WTC11 (cell line): ENCODE results near the gene MVP. TPM values are rescaled to one million over a fixed set of nuclear protein-coding genes. Genes with fewer than 3 reads are reported as not detected.

ENCODE experiments used
- ATAC-seq: fragments of 200-7000 bp; cut with Tn5 transposase; 2 replicates; pipeline ENCODE4 v1.10.0; 2021; ENCODE audit warnings: mild to moderate bottlenecking, moderate library complexity
- CTCF ChIA-PET: fragments of 300-600 bp; sonication (Branson Sonifier 250); formaldehyde crosslinking; loops from one replicate; lab custom pipeline; 2021; ENCODE audit warnings: antibody characterized with exemption; lab: Charles Lee
- POLR2A ChIA-PET: fragments of 350-600 bp; sonication (Branson Sonifier 250); formaldehyde crosslinking; loops from one replicate; lab custom pipeline; 2021; ENCODE audit warnings: antibody characterized with exemption; lab: Charles Lee
- DNase-seq: peaks from one replicate; pipeline ENCODE4 v3.0.0; 2021; ENCODE audit warnings: low spot score
- H3K27ac Mint-ChIP-seq: 2 replicates; pipeline ENCODE4 v1.8.0; 2021; ENCODE audit warnings: mixed read lengths
- H3K27me3 Mint-ChIP-seq: 2 replicates; pipeline ENCODE4 v1.8.0; 2021; ENCODE audit warnings: low read depth, mild to moderate bottlenecking, moderate library complexity, mixed read lengths
- H3K36me3 Mint-ChIP-seq: 2 replicates; pipeline ENCODE4 v1.8.0; 2021; ENCODE audit warnings: mixed read lengths
- H3K4me1 Mint-ChIP-seq: 2 replicates; pipeline ENCODE4 v1.8.0; 2022; ENCODE audit warnings: mixed read lengths
- H3K4me3 Mint-ChIP-seq: 2 replicates; pipeline ENCODE4 v1.8.0; 2021; ENCODE audit warnings: mild to moderate bottlenecking, moderate library complexity, mixed read lengths
- H3K9me3 Mint-ChIP-seq: 2 replicates; pipeline ENCODE4 v1.8.0; 2021; ENCODE audit warnings: mixed read lengths
- ATF1 ChIP-seq: sonication (generic); formaldehyde crosslinking; IDR thresholded peaks from 2 replicates; pipeline ENCODE4 v1.8.1; 2023; ENCODE audit warnings: mild to moderate bottlenecking, moderate library complexity, missing genetic modification reagents
- CREM ChIP-seq: sonication (generic); formaldehyde crosslinking; IDR thresholded peaks from 2 replicates; pipeline ENCODE4 v1.8.1; 2022; ENCODE audit warnings: mild to moderate bottlenecking, missing genetic modification reagents, moderate library complexity
- FOXJ3 ChIP-seq: sonication (generic); formaldehyde crosslinking; IDR thresholded peaks from 2 replicates; pipeline ENCODE4 v1.9.0; 2021; ENCODE audit warnings: missing genetic modification reagents, mild to moderate bottlenecking, borderline replicate concordance
- GTF2I ChIP-seq: fragments of 250-450 bp; sonication (Bioruptor Pico); conservative IDR thresholded peaks from 2 replicates; pipeline ENCODE4 v1.4.0; 2021; ENCODE audit warnings: mild to moderate bottlenecking
- JAZF1 ChIP-seq: fragments of 250-450 bp; sonication (Bioruptor Pico); IDR thresholded peaks from 2 replicates; pipeline ENCODE4 v1.9.0; 2021; ENCODE audit warnings: moderate library complexity, mild to moderate bottlenecking, inconsistent platforms
- JUN ChIP-seq: sonication (generic); formaldehyde crosslinking; IDR thresholded peaks from 2 replicates; pipeline ENCODE4 v1.8.0; 2023; ENCODE audit warnings: mild to moderate bottlenecking, missing genetic modification reagents
- NR1H2 ChIP-seq: sonication (generic); formaldehyde crosslinking; IDR thresholded peaks from 2 replicates; pipeline ENCODE4 v1.9.0; 2021; ENCODE audit warnings: mild to moderate bottlenecking, moderate library complexity, missing genetic modification reagents
- NR3C1 ChIP-seq: sonication (generic); formaldehyde crosslinking; conservative IDR thresholded peaks from 2 replicates; pipeline ENCODE4 v1.8.1; 2023; ENCODE audit warnings: low read depth, mild to moderate bottlenecking, missing genetic modification reagents
- TEAD1 ChIP-seq: sonication (generic); formaldehyde crosslinking; IDR thresholded peaks from 2 replicates; pipeline ENCODE4 v1.8.0; 2022; ENCODE audit warnings: mild to moderate bottlenecking, missing genetic modification reagents
- ZBTB21 ChIP-seq: sonication (generic); formaldehyde crosslinking; IDR thresholded peaks from 2 replicates; pipeline ENCODE4 v1.8.1; 2023; ENCODE audit warnings: mild to moderate bottlenecking, missing genetic modification reagents, borderline replicate concordance
- ZNF219 ChIP-seq: sonication (generic); formaldehyde crosslinking; IDR thresholded peaks from 2 replicates; pipeline ENCODE4 v1.8.0; 2023; ENCODE audit warnings: missing genetic modification reagents, mild to moderate bottlenecking, borderline replicate concordance
- ZNF317 ChIP-seq: sonication (generic); formaldehyde crosslinking; IDR thresholded peaks from 2 replicates; pipeline ENCODE4 v1.8.1; 2023; ENCODE audit warnings: low read depth, mild to moderate bottlenecking, moderate library complexity, missing genetic modification reagents, borderline replicate concordance
- total RNA-seq: library from RNA; stranded (reverse); gene quantifications from 3 replicates; pipeline ENCODE4 v1.2.3, GENCODE V29; 2021
- TF ChIP-seq, protein P1 (sequence below): sonication (generic); formaldehyde crosslinking; IDR thresholded peaks from 2 replicates; pipeline ENCODE4 v1.8.0; 2023; ENCODE audit warnings: missing genetic modification reagents, mild to moderate bottlenecking, borderline replicate concordance
- TF ChIP-seq, protein P2 (sequence below): fragments of 250-450 bp; sonication (Bioruptor Pico); IDR thresholded peaks from 2 replicates; pipeline ENCODE4 v1.9.0; 2021; ENCODE audit warnings: mild to moderate bottlenecking, borderline replicate concordance
- TF ChIP-seq, protein P3 (sequence below): fragments of 200-600 bp; IDR thresholded peaks from 2 replicates; pipeline ENCODE4 v1.8.0; 2022; ENCODE audit warnings: antibody characterized with exemption
- TF ChIP-seq, protein P4 (sequence below): sonication (generic); formaldehyde crosslinking; IDR thresholded peaks from 2 replicates; pipeline ENCODE4 v1.8.1; 2023; ENCODE audit warnings: mild to moderate bottlenecking, missing genetic modification reagents, borderline replicate concordance
- TF ChIP-seq, protein P5 (sequence below): sonication (generic); formaldehyde crosslinking; IDR thresholded peaks from 2 replicates; pipeline ENCODE4 v1.8.0; 2022; ENCODE audit warnings: missing genetic modification reagents

Gene MVP
- total RNA-seq, 1 experiment from 2014 or later, result 10.8 TPM

DNA sequence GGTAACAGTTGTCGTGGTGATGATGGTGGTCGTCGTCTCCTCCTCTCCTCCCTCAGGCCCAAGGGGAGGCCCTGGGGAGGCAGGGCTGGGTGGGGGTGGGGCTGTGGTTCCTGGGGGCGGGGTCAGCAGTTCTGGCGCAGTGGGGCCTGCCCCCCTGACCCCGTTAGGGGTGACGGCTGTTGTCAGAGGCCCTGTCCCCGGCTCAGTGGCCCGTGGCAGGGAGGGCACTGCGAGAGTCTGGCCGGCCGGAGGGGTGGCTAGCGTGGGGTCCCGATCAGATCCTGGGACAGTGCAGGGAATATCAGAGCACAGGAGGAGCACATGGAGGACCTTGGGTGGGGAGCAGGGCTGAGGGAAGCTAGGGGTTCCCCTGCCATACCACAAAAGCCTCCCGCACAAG, 76.6 kb downstream of the MVP start:
- POLR2A ChIA-PET, result no interaction called here
- ATAC-seq, result no peak

DNA sequence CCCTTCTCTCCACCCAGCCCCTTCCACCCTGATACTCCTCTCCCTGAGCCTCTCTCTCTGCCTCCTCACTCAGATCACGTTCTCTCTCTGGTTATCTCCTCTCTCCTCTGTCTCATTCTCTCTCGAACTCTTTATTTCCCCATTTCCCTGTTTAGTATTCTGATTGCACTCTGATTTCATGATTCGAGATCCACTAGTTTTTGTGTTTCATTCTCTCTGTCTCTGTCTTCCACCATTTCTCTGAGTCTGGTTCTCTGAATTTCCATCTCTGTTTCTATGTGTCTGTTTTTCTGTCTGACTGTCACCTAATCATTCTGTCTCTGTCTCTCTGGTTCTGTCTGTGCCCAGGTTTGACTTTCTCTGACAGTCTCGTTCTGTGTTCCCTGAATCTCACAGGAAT, 77.1 kb downstream of the MVP start:
- ATAC-seq, result no peak
- ChIA-PET POLR2A (no interaction called here), CTCF (no interaction called here)
- H3K4me1 Mint-ChIP-seq, result peaks cover 33% of the 10 kb centered on the region
- H3K9me3 Mint-ChIP-seq, result no peaks in the 10 kb centered on the region
- H3K27ac Mint-ChIP-seq, result no peak overlapping the region; the same call in 1 of the 2 replicates
- no peaks in the 10 kb centered on the region for H3K27me3 Mint-ChIP-seq
- H3K36me3 Mint-ChIP-seq, result peaks cover 11% of the 10 kb centered on the region; the same call in 1 of the 2 replicates
- DNase-seq, result no peak
- H3K4me3 Mint-ChIP-seq, result no peak overlapping the region
- no peak for TF ChIP-seq ATF1 (CRISPR knock-in tag)
- TF ChIP-seq FOXJ3 (CRISPR knock-in tag), result no peak
- no peak for TF ChIP-seq ZNF219 (CRISPR knock-in tag)
- TF ChIP-seq, protein P1, sequence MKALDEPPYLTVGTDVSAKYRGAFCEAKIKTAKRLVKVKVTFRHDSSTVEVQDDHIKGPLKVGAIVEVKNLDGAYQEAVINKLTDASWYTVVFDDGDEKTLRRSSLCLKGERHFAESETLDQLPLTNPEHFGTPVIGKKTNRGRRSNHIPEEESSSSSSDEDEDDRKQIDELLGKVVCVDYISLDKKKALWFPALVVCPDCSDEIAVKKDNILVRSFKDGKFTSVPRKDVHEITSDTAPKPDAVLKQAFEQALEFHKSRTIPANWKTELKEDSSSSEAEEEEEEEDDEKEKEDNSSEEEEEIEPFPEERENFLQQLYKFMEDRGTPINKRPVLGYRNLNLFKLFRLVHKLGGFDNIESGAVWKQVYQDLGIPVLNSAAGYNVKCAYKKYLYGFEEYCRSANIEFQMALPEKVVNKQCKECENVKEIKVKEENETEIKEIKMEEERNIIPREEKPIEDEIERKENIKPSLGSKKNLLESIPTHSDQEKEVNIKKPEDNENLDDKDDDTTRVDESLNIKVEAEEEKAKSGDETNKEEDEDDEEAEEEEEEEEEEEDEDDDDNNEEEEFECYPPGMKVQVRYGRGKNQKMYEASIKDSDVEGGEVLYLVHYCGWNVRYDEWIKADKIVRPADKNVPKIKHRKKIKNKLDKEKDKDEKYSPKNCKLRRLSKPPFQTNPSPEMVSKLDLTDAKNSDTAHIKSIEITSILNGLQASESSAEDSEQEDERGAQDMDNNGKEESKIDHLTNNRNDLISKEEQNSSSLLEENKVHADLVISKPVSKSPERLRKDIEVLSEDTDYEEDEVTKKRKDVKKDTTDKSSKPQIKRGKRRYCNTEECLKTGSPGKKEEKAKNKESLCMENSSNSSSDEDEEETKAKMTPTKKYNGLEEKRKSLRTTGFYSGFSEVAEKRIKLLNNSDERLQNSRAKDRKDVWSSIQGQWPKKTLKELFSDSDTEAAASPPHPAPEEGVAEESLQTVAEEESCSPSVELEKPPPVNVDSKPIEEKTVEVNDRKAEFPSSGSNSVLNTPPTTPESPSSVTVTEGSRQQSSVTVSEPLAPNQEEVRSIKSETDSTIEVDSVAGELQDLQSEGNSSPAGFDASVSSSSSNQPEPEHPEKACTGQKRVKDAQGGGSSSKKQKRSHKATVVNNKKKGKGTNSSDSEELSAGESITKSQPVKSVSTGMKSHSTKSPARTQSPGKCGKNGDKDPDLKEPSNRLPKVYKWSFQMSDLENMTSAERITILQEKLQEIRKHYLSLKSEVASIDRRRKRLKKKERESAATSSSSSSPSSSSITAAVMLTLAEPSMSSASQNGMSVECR (CRISPR knock-in tag), result no peak
- no peak for TF ChIP-seq JUN
- TF ChIP-seq TEAD1, result no peak
- TF ChIP-seq, protein P2, sequence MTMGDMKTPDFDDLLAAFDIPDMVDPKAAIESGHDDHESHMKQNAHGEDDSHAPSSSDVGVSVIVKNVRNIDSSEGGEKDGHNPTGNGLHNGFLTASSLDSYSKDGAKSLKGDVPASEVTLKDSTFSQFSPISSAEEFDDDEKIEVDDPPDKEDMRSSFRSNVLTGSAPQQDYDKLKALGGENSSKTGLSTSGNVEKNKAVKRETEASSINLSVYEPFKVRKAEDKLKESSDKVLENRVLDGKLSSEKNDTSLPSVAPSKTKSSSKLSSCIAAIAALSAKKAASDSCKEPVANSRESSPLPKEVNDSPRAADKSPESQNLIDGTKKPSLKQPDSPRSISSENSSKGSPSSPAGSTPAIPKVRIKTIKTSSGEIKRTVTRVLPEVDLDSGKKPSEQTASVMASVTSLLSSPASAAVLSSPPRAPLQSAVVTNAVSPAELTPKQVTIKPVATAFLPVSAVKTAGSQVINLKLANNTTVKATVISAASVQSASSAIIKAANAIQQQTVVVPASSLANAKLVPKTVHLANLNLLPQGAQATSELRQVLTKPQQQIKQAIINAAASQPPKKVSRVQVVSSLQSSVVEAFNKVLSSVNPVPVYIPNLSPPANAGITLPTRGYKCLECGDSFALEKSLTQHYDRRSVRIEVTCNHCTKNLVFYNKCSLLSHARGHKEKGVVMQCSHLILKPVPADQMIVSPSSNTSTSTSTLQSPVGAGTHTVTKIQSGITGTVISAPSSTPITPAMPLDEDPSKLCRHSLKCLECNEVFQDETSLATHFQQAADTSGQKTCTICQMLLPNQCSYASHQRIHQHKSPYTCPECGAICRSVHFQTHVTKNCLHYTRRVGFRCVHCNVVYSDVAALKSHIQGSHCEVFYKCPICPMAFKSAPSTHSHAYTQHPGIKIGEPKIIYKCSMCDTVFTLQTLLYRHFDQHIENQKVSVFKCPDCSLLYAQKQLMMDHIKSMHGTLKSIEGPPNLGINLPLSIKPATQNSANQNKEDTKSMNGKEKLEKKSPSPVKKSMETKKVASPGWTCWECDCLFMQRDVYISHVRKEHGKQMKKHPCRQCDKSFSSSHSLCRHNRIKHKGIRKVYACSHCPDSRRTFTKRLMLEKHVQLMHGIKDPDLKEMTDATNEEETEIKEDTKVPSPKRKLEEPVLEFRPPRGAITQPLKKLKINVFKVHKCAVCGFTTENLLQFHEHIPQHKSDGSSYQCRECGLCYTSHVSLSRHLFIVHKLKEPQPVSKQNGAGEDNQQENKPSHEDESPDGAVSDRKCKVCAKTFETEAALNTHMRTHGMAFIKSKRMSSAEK (CRISPR knock-in tag), result no peak
- no peak for TF ChIP-seq NR1H2
- no peak for TF ChIP-seq GTF2I (CRISPR knock-in tag)
- TF ChIP-seq ZNF317, result no peak
- TF ChIP-seq, protein P3, sequence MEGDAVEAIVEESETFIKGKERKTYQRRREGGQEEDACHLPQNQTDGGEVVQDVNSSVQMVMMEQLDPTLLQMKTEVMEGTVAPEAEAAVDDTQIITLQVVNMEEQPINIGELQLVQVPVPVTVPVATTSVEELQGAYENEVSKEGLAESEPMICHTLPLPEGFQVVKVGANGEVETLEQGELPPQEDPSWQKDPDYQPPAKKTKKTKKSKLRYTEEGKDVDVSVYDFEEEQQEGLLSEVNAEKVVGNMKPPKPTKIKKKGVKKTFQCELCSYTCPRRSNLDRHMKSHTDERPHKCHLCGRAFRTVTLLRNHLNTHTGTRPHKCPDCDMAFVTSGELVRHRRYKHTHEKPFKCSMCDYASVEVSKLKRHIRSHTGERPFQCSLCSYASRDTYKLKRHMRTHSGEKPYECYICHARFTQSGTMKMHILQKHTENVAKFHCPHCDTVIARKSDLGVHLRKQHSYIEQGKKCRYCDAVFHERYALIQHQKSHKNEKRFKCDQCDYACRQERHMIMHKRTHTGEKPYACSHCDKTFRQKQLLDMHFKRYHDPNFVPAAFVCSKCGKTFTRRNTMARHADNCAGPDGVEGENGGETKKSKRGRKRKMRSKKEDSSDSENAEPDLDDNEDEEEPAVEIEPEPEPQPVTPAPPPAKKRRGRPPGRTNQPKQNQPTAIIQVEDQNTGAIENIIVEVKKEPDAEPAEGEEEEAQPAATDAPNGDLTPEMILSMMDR, result no peak
- TF ChIP-seq, protein P4, sequence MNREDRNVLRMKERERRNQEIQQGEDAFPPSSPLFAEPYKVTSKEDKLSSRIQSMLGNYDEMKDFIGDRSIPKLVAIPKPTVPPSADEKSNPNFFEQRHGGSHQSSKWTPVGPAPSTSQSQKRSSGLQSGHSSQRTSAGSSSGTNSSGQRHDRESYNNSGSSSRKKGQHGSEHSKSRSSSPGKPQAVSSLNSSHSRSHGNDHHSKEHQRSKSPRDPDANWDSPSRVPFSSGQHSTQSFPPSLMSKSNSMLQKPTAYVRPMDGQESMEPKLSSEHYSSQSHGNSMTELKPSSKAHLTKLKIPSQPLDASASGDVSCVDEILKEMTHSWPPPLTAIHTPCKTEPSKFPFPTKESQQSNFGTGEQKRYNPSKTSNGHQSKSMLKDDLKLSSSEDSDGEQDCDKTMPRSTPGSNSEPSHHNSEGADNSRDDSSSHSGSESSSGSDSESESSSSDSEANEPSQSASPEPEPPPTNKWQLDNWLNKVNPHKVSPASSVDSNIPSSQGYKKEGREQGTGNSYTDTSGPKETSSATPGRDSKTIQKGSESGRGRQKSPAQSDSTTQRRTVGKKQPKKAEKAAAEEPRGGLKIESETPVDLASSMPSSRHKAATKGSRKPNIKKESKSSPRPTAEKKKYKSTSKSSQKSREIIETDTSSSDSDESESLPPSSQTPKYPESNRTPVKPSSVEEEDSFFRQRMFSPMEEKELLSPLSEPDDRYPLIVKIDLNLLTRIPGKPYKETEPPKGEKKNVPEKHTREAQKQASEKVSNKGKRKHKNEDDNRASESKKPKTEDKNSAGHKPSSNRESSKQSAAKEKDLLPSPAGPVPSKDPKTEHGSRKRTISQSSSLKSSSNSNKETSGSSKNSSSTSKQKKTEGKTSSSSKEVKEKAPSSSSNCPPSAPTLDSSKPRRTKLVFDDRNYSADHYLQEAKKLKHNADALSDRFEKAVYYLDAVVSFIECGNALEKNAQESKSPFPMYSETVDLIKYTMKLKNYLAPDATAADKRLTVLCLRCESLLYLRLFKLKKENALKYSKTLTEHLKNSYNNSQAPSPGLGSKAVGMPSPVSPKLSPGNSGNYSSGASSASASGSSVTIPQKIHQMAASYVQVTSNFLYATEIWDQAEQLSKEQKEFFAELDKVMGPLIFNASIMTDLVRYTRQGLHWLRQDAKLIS (CRISPR knock-in tag), result no peak

More for the DNA sequence above, 76.6 kb downstream of the MVP start:
- Mint-ChIP-seq H3K27ac (no peak overlapping the region), H3K4me1 (peaks cover 35% of the 10 kb centered on the region), H3K4me3 (no peak overlapping the region), H3K36me3 (peaks cover 11% of the 10 kb centered on the region; the same call in 1 of the 2 replicates), H3K27me3 (no peaks in the 10 kb centered on the region), H3K9me3 (no peaks in the 10 kb centered on the region)
- no peak for DNase-seq
- CTCF ChIA-PET, result no interaction called here
- TF ChIP-seq CREM (CRISPR knock-in tag) (no peak), ZBTB21 (CRISPR knock-in tag) (no peak), JAZF1 (CRISPR knock-in tag) (no peak), NR3C1 (no peak)
- TF ChIP-seq, protein P5, sequence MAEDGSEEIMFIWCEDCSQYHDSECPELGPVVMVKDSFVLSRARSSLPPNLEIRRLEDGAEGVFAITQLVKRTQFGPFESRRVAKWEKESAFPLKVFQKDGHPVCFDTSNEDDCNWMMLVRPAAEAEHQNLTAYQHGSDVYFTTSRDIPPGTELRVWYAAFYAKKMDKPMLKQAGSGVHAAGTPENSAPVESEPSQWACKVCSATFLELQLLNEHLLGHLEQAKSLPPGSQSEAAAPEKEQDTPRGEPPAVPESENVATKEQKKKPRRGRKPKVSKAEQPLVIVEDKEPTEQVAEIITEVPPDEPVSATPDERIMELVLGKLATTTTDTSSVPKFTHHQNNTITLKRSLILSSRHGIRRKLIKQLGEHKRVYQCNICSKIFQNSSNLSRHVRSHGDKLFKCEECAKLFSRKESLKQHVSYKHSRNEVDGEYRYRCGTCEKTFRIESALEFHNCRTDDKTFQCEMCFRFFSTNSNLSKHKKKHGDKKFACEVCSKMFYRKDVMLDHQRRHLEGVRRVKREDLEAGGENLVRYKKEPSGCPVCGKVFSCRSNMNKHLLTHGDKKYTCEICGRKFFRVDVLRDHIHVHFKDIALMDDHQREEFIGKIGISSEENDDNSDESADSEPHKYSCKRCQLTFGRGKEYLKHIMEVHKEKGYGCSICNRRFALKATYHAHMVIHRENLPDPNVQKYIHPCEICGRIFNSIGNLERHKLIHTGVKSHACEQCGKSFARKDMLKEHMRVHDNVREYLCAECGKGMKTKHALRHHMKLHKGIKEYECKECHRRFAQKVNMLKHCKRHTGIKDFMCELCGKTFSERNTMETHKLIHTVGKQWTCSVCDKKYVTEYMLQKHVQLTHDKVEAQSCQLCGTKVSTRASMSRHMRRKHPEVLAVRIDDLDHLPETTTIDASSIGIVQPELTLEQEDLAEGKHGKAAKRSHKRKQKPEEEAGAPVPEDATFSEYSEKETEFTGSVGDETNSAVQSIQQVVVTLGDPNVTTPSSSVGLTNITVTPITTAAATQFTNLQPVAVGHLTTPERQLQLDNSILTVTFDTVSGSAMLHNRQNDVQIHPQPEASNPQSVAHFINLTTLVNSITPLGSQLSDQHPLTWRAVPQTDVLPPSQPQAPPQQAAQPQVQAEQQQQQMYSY, result no peak
